ENCODE results near the gene LYST. TPM values are rescaled to one million over a fixed set of nuclear protein-coding genes. Genes with fewer than 3 reads are reported as not detected.

Gene LYST
- total RNA-seq, 1 experiment from 2014 or later = 1.7 TPM

- Histone ChIP-seq H3K27me3 (replicated peaks; ENCODE audit: insufficient read depth, low read depth, low read length, poor library complexity) (no peaks in the 10 kb centered on the region), H3K9me3 (ENCODE audit: low read depth, low read length, poor library complexity, severe bottlenecking) (no peaks in the 10 kb centered on the region), H3K4me1 (ENCODE audit: insufficient read depth, low read length, poor library complexity, severe bottlenecking) (no peaks in the 10 kb centered on the region), H3K36me3 (ENCODE audit: insufficient read depth, low read length, poor library complexity, severe bottlenecking) (no peaks in the 10 kb centered on the region), H3K4me3 (ENCODE audit: low read depth, low read length, poor library complexity, severe bottlenecking) (no peak overlapping the region), H3K27ac (ENCODE audit: low read depth, low read length, poor library complexity, severe bottlenecking) (no peak overlapping the region)
- ChIA-PET POLR2A (ENCODE audit: low non-redundant PET) (no interaction called here), CTCF (no interaction called here)
- no peak for DNase-seq (ENCODE audit: low spot score)
- intact Hi-C loops (cut with micrococcal nuclease; ENCODE audit: unreplicated experiment) = loop anchor here (10.0 kb wide), 1 partner anchor 113 kb away; no protein-coding TSS in a partner anchor
- no peak for TF ChIP-seq EZH2 (IDR thresholded peaks at IDR 0.05; ENCODE audit: borderline replicate concordance, low read depth, low read length, poor library complexity, severe bottlenecking)
- no peak for TF ChIP-seq CTCF (conservative IDR thresholded peaks at IDR 0.05; ENCODE audit: low read depth, low read length)
- no TSS peak for BruUV-seq (replicated peaks)
Observed at GRCh38 chr1:235861857-235862256, 4.8 kb downstream of the LYST start.

GRCh38 chr1:235860829-235861228, 5.9 kb downstream of the LYST start:
- POLR2A ChIA-PET (ENCODE audit: low non-redundant PET) = no interaction called here
- DNase-seq (ENCODE audit: low spot score) = no peak
- H3K27ac ChIP-seq (ENCODE audit: low read depth, low read length, poor library complexity, severe bottlenecking) = no peak overlapping the region
- no peaks in the 10 kb centered on the region for H3K4me1 ChIP-seq (ENCODE audit: insufficient read depth, low read length, poor library complexity, severe bottlenecking)
- CTCF ChIA-PET = interaction anchor here (0.5 kb wide), 1 partner anchor 143 kb away, joined by 4 read pairs; no protein-coding TSS in a partner anchor
- intact Hi-C loops (cut with micrococcal nuclease; ENCODE audit: unreplicated experiment) = loop anchor here (10.0 kb wide), 1 partner anchor 114 kb away; no protein-coding TSS in a partner anchor
- no peaks in the 10 kb centered on the region for H3K27me3 ChIP-seq (replicated peaks; ENCODE audit: insufficient read depth, low read depth, low read length, poor library complexity)
- no peak for TF ChIP-seq EZH2 (IDR thresholded peaks at IDR 0.05; ENCODE audit: borderline replicate concordance, low read depth, low read length, poor library complexity, severe bottlenecking)
- no peak for TF ChIP-seq CTCF (conservative IDR thresholded peaks at IDR 0.05; ENCODE audit: low read depth, low read length)
- no peaks in the 10 kb centered on the region for H3K9me3 ChIP-seq (ENCODE audit: low read depth, low read length, poor library complexity, severe bottlenecking)
- no peak overlapping the region for H3K4me3 ChIP-seq (ENCODE audit: low read depth, low read length, poor library complexity, severe bottlenecking)
- H3K36me3 ChIP-seq (ENCODE audit: insufficient read depth, low read length, poor library complexity, severe bottlenecking) = no peaks in the 10 kb centered on the region
- no TSS peak for BruUV-seq (replicated peaks)

- no peaks in the 10 kb centered on the region for H3K9me3 ChIP-seq (ENCODE audit: low read depth, low read length, poor library complexity, severe bottlenecking)
- ChIA-PET POLR2A (ENCODE audit: low non-redundant PET) (no interaction called here), CTCF (no interaction called here)
- no TSS peak for BruUV-seq (replicated peaks)
- H3K27me3 ChIP-seq (replicated peaks; ENCODE audit: insufficient read depth, low read depth, low read length, poor library complexity) = no peaks in the 10 kb centered on the region
- intact Hi-C loops (cut with micrococcal nuclease; ENCODE audit: unreplicated experiment) = loop anchor here (10.0 kb wide), 1 partner anchor 115 kb away; no protein-coding TSS in a partner anchor
- H3K27ac ChIP-seq (ENCODE audit: low read depth, low read length, poor library complexity, severe bottlenecking) = no peak overlapping the region
- no peaks in the 10 kb centered on the region for H3K36me3 ChIP-seq (ENCODE audit: insufficient read depth, low read length, poor library complexity, severe bottlenecking)
- TF ChIP-seq CTCF (conservative IDR thresholded peaks at IDR 0.05; ENCODE audit: low read depth, low read length) = no peak
- no peak for TF ChIP-seq EZH2 (IDR thresholded peaks at IDR 0.05; ENCODE audit: borderline replicate concordance, low read depth, low read length, poor library complexity, severe bottlenecking)
- no peak for DNase-seq (ENCODE audit: low spot score)
- H3K4me1 ChIP-seq (ENCODE audit: insufficient read depth, low read length, poor library complexity, severe bottlenecking) = no peaks in the 10 kb centered on the region
- no peak overlapping the region for H3K4me3 ChIP-seq (ENCODE audit: low read depth, low read length, poor library complexity, severe bottlenecking)
Observed at GRCh38 chr1:235859789-235860188, 6.9 kb downstream of the LYST start.
